Measurements from ENCODE around the gene SH3BGR.

Gene SH3BGR

DNA sequence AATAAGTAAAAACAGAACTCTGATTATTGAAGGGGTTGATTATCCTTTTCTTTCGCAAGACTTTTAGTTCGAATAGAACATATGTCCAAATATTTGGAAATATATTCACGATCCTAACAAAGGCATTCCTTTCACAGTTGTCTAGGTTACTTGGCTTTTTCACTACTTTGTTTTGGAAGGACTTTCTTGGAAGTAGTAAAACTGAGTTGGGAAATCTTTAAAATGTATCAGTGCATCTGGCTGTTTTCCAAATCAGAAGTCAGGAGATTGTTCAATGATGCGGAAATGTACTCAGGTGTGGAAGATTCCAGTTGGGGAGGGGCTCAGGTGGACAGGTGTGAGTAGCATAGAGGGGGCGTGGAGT is 67.1 kb downstream of the SH3BGR start:
- DNase-seq (ENCODE audit: low read depth), result no peak
- TF ChIP-seq MYC (IDR thresholded peaks at IDR 0.05; ENCODE audit: low read depth, low read length) (no peak), POLR2A (IDR thresholded peaks at IDR 0.05; ENCODE audit: extremely low read depth, insufficient read length) (no peak)
- TF ChIP-seq, protein P1, sequence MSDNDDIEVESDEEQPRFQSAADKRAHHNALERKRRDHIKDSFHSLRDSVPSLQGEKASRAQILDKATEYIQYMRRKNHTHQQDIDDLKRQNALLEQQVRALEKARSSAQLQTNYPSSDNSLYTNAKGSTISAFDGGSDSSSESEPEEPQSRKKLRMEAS (IDR thresholded peaks at IDR 0.05; ENCODE audit: low read depth, low read length), result no peak
- TF ChIP-seq, protein P2, sequence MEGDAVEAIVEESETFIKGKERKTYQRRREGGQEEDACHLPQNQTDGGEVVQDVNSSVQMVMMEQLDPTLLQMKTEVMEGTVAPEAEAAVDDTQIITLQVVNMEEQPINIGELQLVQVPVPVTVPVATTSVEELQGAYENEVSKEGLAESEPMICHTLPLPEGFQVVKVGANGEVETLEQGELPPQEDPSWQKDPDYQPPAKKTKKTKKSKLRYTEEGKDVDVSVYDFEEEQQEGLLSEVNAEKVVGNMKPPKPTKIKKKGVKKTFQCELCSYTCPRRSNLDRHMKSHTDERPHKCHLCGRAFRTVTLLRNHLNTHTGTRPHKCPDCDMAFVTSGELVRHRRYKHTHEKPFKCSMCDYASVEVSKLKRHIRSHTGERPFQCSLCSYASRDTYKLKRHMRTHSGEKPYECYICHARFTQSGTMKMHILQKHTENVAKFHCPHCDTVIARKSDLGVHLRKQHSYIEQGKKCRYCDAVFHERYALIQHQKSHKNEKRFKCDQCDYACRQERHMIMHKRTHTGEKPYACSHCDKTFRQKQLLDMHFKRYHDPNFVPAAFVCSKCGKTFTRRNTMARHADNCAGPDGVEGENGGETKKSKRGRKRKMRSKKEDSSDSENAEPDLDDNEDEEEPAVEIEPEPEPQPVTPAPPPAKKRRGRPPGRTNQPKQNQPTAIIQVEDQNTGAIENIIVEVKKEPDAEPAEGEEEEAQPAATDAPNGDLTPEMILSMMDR (IDR thresholded peaks at IDR 0.05; ENCODE audit: low read depth, low read length), result no peak
- no peak overlapping the region for H3K4me3 ChIP-seq (ENCODE audit: low read depth, low read length)

DNA sequence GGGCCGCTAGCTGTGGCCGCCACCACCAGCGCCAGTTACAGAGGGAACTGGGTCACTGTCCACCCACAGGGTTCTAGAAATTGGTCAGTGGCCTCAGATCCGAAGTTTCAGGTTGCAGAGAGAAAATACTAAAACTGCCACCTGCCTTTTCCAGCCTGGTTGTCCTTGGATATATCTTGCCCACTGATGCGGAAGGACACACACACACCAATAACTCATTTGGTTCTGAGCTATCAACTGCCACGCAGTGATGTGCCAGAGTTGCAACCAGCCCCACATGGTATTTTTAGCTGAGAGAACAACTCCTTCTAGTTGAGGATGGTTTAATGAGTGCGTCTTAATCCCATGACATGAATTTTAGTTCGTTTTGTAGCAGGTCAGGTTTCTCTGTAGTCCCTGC is 68.1 kb downstream of the SH3BGR start:
- no peak for DNase-seq (ENCODE audit: low read depth)
- TF ChIP-seq POLR2A (IDR thresholded peaks at IDR 0.05; ENCODE audit: extremely low read depth, insufficient read length) (no peak), MYC (IDR thresholded peaks at IDR 0.05; ENCODE audit: low read depth, low read length) (no peak)
- TF ChIP-seq, protein P1 (IDR thresholded peaks at IDR 0.05; ENCODE audit: low read depth, low read length), result no peak
- TF ChIP-seq, protein P2 (IDR thresholded peaks at IDR 0.05; ENCODE audit: low read depth, low read length), result no peak

DNA sequence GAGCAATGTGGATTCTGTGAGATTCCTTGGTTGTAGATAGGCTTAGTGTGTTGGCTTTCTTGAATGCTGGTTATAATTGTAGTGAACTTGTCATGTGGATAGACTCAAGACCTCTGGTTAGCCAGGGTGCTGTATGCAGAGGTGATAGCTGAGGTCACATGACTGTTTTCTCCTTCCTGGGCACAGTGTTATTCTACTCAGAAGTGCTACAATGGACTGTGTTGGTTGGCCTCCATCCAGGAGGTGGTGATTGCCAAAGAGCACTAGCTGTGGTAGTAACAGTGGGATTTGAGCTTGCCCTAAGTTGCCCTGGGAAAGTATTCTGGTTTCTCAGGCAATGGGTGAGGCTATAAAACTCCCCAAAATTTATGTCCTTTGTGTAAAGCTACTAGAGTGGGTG is 71.6 kb downstream of the SH3BGR start:
- TF ChIP-seq POLR2A (IDR thresholded peaks at IDR 0.05; ENCODE audit: extremely low read depth, insufficient read length) (no peak), MYC (IDR thresholded peaks at IDR 0.05; ENCODE audit: low read depth, low read length) (no peak)
- TF ChIP-seq, protein P2 (IDR thresholded peaks at IDR 0.05; ENCODE audit: low read depth, low read length), result no peak
- TF ChIP-seq, protein P1 (IDR thresholded peaks at IDR 0.05; ENCODE audit: low read depth, low read length), result no peak
- no peak for DNase-seq (ENCODE audit: low read depth)
- H3K4me3 ChIP-seq (ENCODE audit: low read depth, low read length), result no peak overlapping the region

More for the DNA sequence above, 68.1 kb downstream of the SH3BGR start:
- no peak overlapping the region for H3K4me3 ChIP-seq (ENCODE audit: low read depth, low read length)

DNA sequence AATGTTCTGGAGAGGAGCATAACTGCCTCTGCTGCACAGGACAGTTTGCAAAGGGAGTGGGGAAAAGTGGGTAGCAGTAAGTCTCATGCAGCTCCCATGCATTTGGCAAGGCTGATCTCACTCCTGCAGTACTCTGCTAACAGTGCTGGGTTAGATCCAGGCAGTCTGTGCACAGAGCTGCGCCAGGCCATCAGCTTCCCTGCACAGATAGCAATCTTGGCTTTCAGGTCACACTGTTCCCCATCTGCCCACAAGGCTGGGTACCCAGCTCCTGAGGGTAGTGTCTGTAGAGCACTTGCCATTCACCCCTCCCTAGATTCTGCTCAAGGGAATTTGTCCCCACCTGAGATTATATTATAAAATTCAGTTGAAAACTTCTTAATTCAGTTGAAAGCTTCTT is 72.1 kb downstream of the SH3BGR start:
- no peak for DNase-seq (ENCODE audit: low read depth)

DNA sequence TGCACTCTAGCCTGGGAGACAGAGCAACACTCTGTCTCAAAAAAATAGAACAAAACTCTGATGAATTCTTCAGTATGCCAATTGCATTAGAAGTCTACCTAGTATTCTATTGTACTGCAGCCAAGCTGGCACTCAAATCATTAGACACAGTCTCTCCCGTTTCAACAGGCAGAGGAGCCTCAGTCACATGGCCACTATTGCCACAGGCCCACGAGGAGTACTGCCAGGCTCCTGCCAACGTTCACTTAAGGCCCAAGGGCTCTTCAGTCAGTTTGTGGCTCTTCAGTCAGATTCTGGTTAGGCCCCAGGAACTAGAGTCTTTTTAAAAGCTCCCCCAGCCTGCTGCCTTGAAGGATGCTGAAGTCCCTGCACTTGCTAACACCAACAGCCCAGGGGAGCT is 73.4 kb downstream of the SH3BGR start:
- TF ChIP-seq, protein P2 (IDR thresholded peaks at IDR 0.05; ENCODE audit: low read depth, low read length), result no peak
- TF ChIP-seq POLR2A (IDR thresholded peaks at IDR 0.05; ENCODE audit: extremely low read depth, insufficient read length) (no peak), MYC (IDR thresholded peaks at IDR 0.05; ENCODE audit: low read depth, low read length) (no peak)
- TF ChIP-seq, protein P1 (IDR thresholded peaks at IDR 0.05; ENCODE audit: low read depth, low read length), result no peak
- DNase-seq (ENCODE audit: low read depth), result no peak

More for the DNA sequence above, 72.1 kb downstream of the SH3BGR start:
- TF ChIP-seq MYC (IDR thresholded peaks at IDR 0.05; ENCODE audit: low read depth, low read length), result no peak
- no peak overlapping the region for H3K4me3 ChIP-seq (ENCODE audit: low read depth, low read length)

DNA sequence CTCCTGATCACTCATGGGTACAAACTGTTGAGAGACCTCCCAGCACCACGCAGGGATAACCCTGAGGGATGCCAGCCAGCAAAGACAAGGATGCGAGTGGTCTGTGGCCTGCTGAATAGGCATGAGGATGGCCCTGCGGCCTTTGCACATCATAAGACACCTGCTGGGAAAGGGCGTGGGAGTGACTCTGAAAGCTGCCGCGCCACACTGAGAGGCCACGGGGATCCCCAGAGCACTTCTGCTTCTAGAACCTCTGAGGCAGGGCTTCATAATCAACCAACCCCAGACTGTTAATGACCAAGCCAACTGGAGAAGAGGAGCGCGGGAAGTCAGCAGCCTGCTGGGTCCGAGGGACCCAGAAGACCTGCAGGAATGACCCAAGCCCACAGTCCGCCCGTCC is 73.8 kb downstream of the SH3BGR start:
- no peak for DNase-seq (ENCODE audit: low read depth)
- no peak overlapping the region for H3K4me3 ChIP-seq (ENCODE audit: low read depth, low read length)
- TF ChIP-seq POLR2A (IDR thresholded peaks at IDR 0.05; ENCODE audit: extremely low read depth, insufficient read length), result no peak
- no peak for TF ChIP-seq MYC (IDR thresholded peaks at IDR 0.05; ENCODE audit: low read depth, low read length)
- TF ChIP-seq, protein P1 (IDR thresholded peaks at IDR 0.05; ENCODE audit: low read depth, low read length), result no peak
- TF ChIP-seq, protein P2 (IDR thresholded peaks at IDR 0.05; ENCODE audit: low read depth, low read length), result no peak

More for the DNA sequence above, 73.4 kb downstream of the SH3BGR start:
- no peak overlapping the region for H3K4me3 ChIP-seq (ENCODE audit: low read depth, low read length)
